Neural cell (in vitro differentiated cells): Measurements from ENCODE around the gene AGPAT3.

ENCODE experiments used
- CTCF ChIP-seq: fragments of 450-650 bp; IDR thresholded peaks from 2 replicates; pipeline ENCODE4 v1.5.1; 2014; ENCODE audit warnings: antibody characterized with exemption, mild to moderate bottlenecking, moderate library complexity; ENCODE audit not compliant: poor library complexity, severe bottlenecking
- POLR2AphosphoS5 ChIP-seq: IDR thresholded peaks from 2 replicates; pipeline ENCODE4 v1.6.1; 2012
- REST ChIP-seq: IDR thresholded peaks from 2 replicates; pipeline ENCODE4 v1.6.1; 2012; ENCODE audit warnings: borderline replicate concordance

- TF ChIP-seq CTCF (no peak), POLR2AphosphoS5 (no peak), REST (no peak)
These were observed 24.8 kb upstream of the AGPAT3 start for GRCh38 chr21:43840259-43840658.
